Mesendoderm (in vitro differentiated cells): ENCODE results near the gene MED13.
"Not testable (repeated sequence)": the region's sequence is repeated elsewhere in the genome, so short reads cannot be mapped to it uniquely, and the experiment has no call there.

ENCODE experiments used
- DNase-seq: peaks from one replicate; pipeline ENCODE4 v3.0.0; 2013
- H2AK5ac ChIP-seq: 2 replicates; pipeline ENCODE4 v1.6.1; 2013; ENCODE audit warnings: low read length, inconsistent platforms
- H2BK120ac ChIP-seq: 2 replicates; pipeline ENCODE4 v1.6.1; 2013; ENCODE audit warnings: low read depth, mild to moderate bottlenecking, low read length, moderate library complexity, mixed read lengths
- H2BK15ac ChIP-seq: replicated peaks from 2 replicates; pipeline ENCODE4 v1.6.1; 2013; ENCODE audit warnings: low read depth, mild to moderate bottlenecking, moderate library complexity
- H2BK5ac ChIP-seq: 2 replicates; pipeline ENCODE4 v1.6.1; 2013; ENCODE audit warnings: low read length, inconsistent platforms
- H3K18ac ChIP-seq: 2 replicates; pipeline ENCODE4 v1.6.1; 2013; ENCODE audit warnings: mild to moderate bottlenecking, low read length, mixed read lengths
- H3K23ac ChIP-seq: one replicate; pipeline ENCODE4 v1.6.1; 2013; ENCODE audit warnings: low read length
- H3K27ac ChIP-seq: 2 replicates; pipeline ENCODE4 v1.5.1; 2013; ENCODE audit warnings: low read depth, mild to moderate bottlenecking, inconsistent platforms, low read length, moderate library complexity
- H3K27me3 ChIP-seq: 2 replicates; pipeline ENCODE4 v1.6.1; 2013; ENCODE audit warnings: low read length, control low read depth, mild to moderate bottlenecking, inconsistent platforms; ENCODE audit not compliant: insufficient read depth, poor library complexity
- H3K36me3 ChIP-seq: 2 replicates; pipeline ENCODE4 v1.6.1; 2013; ENCODE audit warnings: low read length, inconsistent platforms; ENCODE audit not compliant: control insufficient read depth, insufficient read depth
- H3K4ac ChIP-seq: one replicate; pipeline ENCODE4 v1.6.1; 2013; ENCODE audit warnings: low read depth, mild to moderate bottlenecking, low read length, moderate library complexity
- H3K4me1 ChIP-seq: 2 replicates; pipeline ENCODE4 v1.6.1; 2013; ENCODE audit warnings: low read depth, low read length, inconsistent platforms; ENCODE audit not compliant: control insufficient read depth
- H3K4me2 ChIP-seq: 2 replicates; pipeline ENCODE4 v1.6.1; 2013; ENCODE audit warnings: low read length
- H3K4me3 ChIP-seq: 2 replicates; pipeline ENCODE4 v1.5.1; 2013; ENCODE audit warnings: mild to moderate bottlenecking, low read length
- H3K56ac ChIP-seq: one replicate; pipeline ENCODE4 v1.6.1; 2013; ENCODE audit warnings: low read length
- H3K79me1 ChIP-seq: 2 replicates; pipeline ENCODE4 v1.6.1; 2013; ENCODE audit warnings: low read length, inconsistent platforms
- H3K79me2 ChIP-seq: 2 replicates; pipeline ENCODE4 v1.6.1; 2013; ENCODE audit warnings: mild to moderate bottlenecking, low read length; ENCODE audit not compliant: control insufficient read depth, insufficient read depth
- H3K9ac ChIP-seq: 2 replicates; pipeline ENCODE4 v1.6.1; 2013; ENCODE audit warnings: low read length, inconsistent platforms
- H4K5ac ChIP-seq: one replicate; pipeline ENCODE4 v1.6.1; 2013; ENCODE audit warnings: low read length
- H4K8ac ChIP-seq: one replicate; pipeline ENCODE4 v1.6.1; 2013; ENCODE audit warnings: low read depth, mild to moderate bottlenecking, control low read depth, low read length, moderate library complexity
- WGBS: extraction: QIAGEN DNeasy Blood & Tissue Kit; methylation state at CpG from one replicate; pipeline ENCODE4 v1.1.7; 2013; ENCODE audit warnings: low lambda C conversion rate, missing lambda C conversion rate; ENCODE audit not compliant: insufficient coverage; ENCODE audit errors: extremely low coverage; 5-methylcytosine and 5-hydroxymethylcytosine counted together

The MED13 gene

GRCh38 chr17:61926826-61927207 is 138.3 kb downstream of the MED13 start:
- H4K8ac ChIP-seq, result no peak overlapping the region
- H3K4me2 ChIP-seq, result peak overlapping the region; percentile 19
- no peak overlapping the region for H2BK5ac ChIP-seq
- no peaks in the 10 kb centered on the region for H3K79me1 ChIP-seq
- H3K56ac ChIP-seq, result peak overlapping the region; percentile 96
- no peaks in the 10 kb centered on the region for H3K79me2 ChIP-seq
- H2BK120ac ChIP-seq, result no peak overlapping the region
- H3K4me1 ChIP-seq, result no peaks in the 10 kb centered on the region
- H3K27me3 ChIP-seq, result no peaks in the 10 kb centered on the region
- peak overlapping the region; percentile 84 for H3K4me3 ChIP-seq
- no peak overlapping the region for H2BK15ac ChIP-seq
- H3K27ac ChIP-seq, result no peak overlapping the region
- no CpG with 5 or more reads among the region's 4 CpGs for WGBS
- no peak overlapping the region for H2AK5ac ChIP-seq
- H3K9ac ChIP-seq, result peak overlapping the region; percentile 94
- no peaks in the 10 kb centered on the region for H3K36me3 ChIP-seq
- no peak for DNase-seq
- no peak overlapping the region for H3K18ac ChIP-seq
- no peak overlapping the region for H4K5ac ChIP-seq
- no peak overlapping the region for H3K4ac ChIP-seq
- no peak overlapping the region for H3K23ac ChIP-seq

- not testable (repeated sequence) for H3K27ac ChIP-seq, H2BK5ac ChIP-seq, H2BK15ac ChIP-seq, H3K56ac ChIP-seq, H2AK5ac ChIP-seq, H3K4me3 ChIP-seq, H2BK120ac ChIP-seq, H3K23ac ChIP-seq, H3K18ac ChIP-seq, H3K79me2 ChIP-seq, H3K27me3 ChIP-seq, H3K9ac ChIP-seq, H3K4ac ChIP-seq, H3K79me1 ChIP-seq, H3K4me2 ChIP-seq, DNase-seq, H4K8ac ChIP-seq, H4K5ac ChIP-seq, H3K4me1 ChIP-seq, H3K36me3 ChIP-seq
- WGBS, result no CpG with 5 or more reads among the region's 15 CpGs
Measured at GRCh38 chr17:61915162-61915561, 149.9 kb downstream of the MED13 start.

GRCh38 chr17:61908292-61909037 is 156.6 kb downstream of the MED13 start:
- no peak overlapping the region for H3K23ac ChIP-seq
- H4K5ac ChIP-seq, result no peak overlapping the region
- peaks cover 1% of the 10 kb centered on the region for H3K36me3 ChIP-seq
- no peak overlapping the region for H3K27ac ChIP-seq
- no peak overlapping the region for H2AK5ac ChIP-seq
- H3K56ac ChIP-seq, result no peak overlapping the region
- no peak overlapping the region for H2BK5ac ChIP-seq
- no peak overlapping the region for H3K18ac ChIP-seq
- H3K9ac ChIP-seq, result no peak overlapping the region
- no peaks in the 10 kb centered on the region for H3K79me1 ChIP-seq
- H2BK15ac ChIP-seq, result no peak overlapping the region
- H3K79me2 ChIP-seq, result no peaks in the 10 kb centered on the region
- H4K8ac ChIP-seq, result no peak overlapping the region
- no peaks in the 10 kb centered on the region for H3K4me1 ChIP-seq
- no peak overlapping the region for H2BK120ac ChIP-seq
- no peak overlapping the region for H3K4ac ChIP-seq
- WGBS, result no CpG with 5 or more reads among the region's 7 CpGs
- no peak overlapping the region for H3K4me3 ChIP-seq
- H3K27me3 ChIP-seq, result no peaks in the 10 kb centered on the region
- no peak for DNase-seq
- H3K4me2 ChIP-seq, result no peak overlapping the region

- Histone ChIP-seq H4K8ac (no peak overlapping the region), H3K36me3 (peaks cover 1% of the 10 kb centered on the region)
Measured at GRCh38 chr17:61907361-61907760, 157.7 kb downstream of the MED13 start.

GRCh38 chr17:61904094-61904710 is 160.9 kb downstream of the MED13 start:
- Histone ChIP-seq H3K4ac (no peak overlapping the region), H2BK5ac (no peak overlapping the region), H3K4me2 (no peak overlapping the region), H3K4me1 (no peaks in the 10 kb centered on the region), H3K4me3 (no peak overlapping the region), H2BK15ac (no peak overlapping the region), H3K79me2 (no peaks in the 10 kb centered on the region), H3K9ac (no peak overlapping the region), H2AK5ac (no peak overlapping the region), H4K8ac (no peak overlapping the region), H4K5ac (no peak overlapping the region), H3K79me1 (no peaks in the 10 kb centered on the region), H3K27me3 (no peaks in the 10 kb centered on the region), H3K56ac (no peak overlapping the region), H3K27ac (no peak overlapping the region), H3K18ac (no peak overlapping the region), H3K36me3 (peaks cover 1% of the 10 kb centered on the region), H2BK120ac (no peak overlapping the region), H3K23ac (no peak overlapping the region)
- DNase-seq, result no peak
- WGBS, result no CpG with 5 or more reads among the region's 5 CpGs

More at GRCh38 chr17:61907361-61907760, 157.7 kb downstream of the MED13 start:
- no peak overlapping the region for H2BK15ac ChIP-seq
- no peak for DNase-seq
- H3K4ac ChIP-seq, result no peak overlapping the region
- H2BK120ac ChIP-seq, result no peak overlapping the region
- H4K5ac ChIP-seq, result no peak overlapping the region
- no peak overlapping the region for H3K4me3 ChIP-seq
- H3K18ac ChIP-seq, result no peak overlapping the region
- no peak overlapping the region for H3K4me2 ChIP-seq
- no peak overlapping the region for H2AK5ac ChIP-seq
- H3K4me1 ChIP-seq, result no peaks in the 10 kb centered on the region
- H2BK5ac ChIP-seq, result no peak overlapping the region
- no peaks in the 10 kb centered on the region for H3K79me1 ChIP-seq
- H3K27ac ChIP-seq, result no peak overlapping the region
- no CpG with 5 or more reads among the region's 5 CpGs for WGBS
- no peak overlapping the region for H3K56ac ChIP-seq
- H3K79me2 ChIP-seq, result no peaks in the 10 kb centered on the region
- no peaks in the 10 kb centered on the region for H3K27me3 ChIP-seq
- H3K23ac ChIP-seq, result no peak overlapping the region
- H3K9ac ChIP-seq, result no peak overlapping the region
